GM18858 (cell line): ENCODE data around the gene IDH3B.
A peak's percentile ranks its signal among the peaks of the same experiment; 100 is the strongest.
"Not testable (repeated sequence)": the region's sequence is repeated elsewhere in the genome, so short reads cannot be mapped to it uniquely, and the experiment has no call there.

Experiments used
- ATAC-seq: cut with Tn5 transposase; IDR thresholded peaks from one replicate; pipeline ENCODE4 v1.9.1; 2021; ENCODE audit not compliant: unreplicated experiment

The IDH3B gene

DNA sequence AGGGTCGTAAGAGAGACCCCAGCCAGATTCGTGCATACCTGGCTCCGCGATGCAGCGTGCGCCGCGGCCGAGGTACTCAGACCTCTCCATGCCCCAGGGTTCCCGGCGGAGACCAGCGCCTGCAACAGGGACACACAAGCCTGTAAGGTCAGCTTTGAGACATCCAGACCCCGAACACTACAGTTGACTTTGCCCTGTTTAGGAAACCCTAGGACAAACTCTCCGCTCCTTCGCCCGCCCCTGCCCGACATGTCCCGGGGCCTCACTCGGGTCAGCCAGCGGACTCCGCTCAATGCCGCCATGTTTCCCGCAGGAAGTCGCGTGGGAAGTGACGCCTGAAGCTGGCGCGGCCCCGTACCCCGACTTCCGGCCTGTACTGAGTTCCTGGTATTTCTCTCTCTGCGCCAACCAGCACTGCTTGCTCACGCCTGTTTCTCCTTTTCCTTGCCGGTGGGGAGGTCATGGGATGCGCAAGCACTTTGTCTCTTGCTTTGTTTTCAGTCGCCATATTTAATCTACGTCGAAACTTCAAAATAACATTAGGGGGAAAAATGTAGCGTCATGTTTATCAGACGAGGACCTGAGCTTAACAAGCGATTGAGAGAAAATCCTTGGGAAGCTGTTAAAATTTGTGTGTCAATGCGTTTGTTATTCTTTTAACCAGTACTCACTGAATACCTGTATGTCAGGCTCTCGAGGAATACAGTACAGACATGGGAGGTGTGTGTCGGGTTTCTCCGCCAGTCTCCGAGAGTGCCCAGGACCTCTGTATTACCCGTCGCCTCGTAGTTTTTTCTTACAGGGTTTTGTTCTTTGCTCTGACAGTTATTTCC is at the start of gene IDH3B:
Gene IDH3B (minus strand): TSS at position 330 of the 833 bp plus-strand sequence. CDS start 28 bp downstream, at position 302.
- peak; percentile 68 for ATAC-seq

DNA sequence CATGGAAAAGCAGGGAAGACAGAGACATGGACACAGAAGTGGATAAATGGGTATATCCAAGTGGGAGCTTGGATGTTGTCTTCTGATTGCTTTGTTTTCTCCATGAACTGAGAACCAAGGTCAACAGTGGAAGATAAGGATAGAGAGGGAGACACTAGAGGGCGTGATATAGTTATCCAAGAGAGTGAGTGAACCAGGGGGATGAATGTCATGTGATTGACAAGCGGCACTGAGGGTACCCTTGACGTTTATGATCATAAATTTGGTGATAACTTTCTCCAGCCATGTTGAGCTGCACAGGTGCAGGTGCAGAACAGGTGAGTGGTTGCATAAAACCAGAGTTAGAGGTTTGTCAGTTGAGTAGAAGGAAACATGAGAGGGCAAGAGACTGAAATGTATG is 49.3 kb upstream of the IDH3B start:
- ATAC-seq = no peak

DNA sequence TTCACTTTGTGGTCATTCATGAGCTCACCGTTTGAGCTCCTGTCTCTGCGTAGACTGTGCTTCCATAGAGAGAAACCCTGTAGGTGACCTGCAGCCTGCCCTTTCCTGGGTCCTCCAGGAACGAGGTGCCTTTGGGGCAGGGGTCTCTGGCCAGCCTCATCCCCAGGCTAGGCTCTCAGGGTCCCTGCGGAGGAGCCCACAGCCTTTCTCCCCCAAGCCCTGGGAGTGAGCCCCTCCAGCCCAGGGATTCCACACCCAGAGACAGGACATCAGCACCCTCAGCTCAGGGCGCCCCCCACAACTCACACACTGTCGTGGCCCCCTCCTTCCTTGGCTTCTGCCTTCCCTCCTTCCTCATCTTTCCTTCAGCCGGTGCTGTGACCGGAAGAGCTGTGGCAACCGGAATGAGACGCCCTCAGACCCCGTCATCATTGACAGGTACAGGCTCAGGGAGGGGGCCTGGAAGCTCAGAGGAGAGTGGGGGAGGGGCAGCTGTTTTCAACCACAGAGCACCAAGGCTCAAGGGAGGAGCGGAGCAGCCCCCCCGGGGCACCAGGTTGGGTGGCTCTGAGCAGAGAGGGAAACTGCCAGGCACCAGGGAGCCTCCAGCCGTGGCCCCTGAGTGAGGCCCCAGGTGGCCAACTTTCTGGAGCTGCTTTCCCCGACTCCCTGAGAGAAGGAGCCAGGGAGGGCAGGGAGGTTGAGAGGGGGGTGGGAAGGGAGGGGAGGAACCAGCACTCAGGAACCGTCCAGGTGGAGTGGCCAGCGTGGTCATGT is 45.4 kb upstream of the IDH3B start:
- ATAC-seq = no peak

DNA sequence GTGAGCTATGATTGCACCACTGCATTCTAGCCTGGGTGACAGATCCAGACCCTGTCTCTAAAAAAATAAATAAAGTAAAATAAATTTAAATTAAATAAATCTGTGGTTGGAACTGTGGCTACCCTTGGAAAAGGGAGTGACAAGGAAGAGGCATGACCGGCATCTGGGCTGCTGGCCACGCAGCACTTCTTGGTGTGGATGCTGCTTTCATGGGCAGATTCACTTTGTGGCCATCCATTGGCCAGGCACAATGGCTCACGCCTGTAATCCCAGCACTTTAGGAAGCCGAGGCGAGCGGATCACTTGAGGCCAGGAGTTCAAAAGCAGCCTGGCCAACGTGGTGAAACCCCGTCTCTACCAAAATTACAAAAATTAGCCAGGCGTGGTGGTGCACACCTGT is 44.6 kb upstream of the IDH3B start:
- no peak for ATAC-seq

DNA sequence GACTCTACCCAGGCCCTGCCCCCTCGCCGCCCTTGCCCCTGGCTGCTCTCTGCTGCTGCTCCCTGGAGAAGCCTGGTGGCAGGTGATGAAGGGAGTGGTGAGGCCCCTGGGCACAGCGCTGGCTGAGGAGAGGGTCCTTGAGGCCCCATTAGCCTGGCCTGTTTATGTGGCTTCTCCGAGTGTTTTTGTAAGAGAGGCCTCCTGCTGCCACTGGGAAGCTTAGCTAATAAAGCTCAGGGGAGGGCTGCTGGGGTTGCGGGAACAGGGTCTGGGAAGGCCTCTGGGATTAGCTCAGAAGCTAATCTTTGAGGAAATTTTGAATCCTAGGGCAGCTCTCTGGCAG is 44.0 kb upstream of the IDH3B start:
- no peak for ATAC-seq

DNA sequence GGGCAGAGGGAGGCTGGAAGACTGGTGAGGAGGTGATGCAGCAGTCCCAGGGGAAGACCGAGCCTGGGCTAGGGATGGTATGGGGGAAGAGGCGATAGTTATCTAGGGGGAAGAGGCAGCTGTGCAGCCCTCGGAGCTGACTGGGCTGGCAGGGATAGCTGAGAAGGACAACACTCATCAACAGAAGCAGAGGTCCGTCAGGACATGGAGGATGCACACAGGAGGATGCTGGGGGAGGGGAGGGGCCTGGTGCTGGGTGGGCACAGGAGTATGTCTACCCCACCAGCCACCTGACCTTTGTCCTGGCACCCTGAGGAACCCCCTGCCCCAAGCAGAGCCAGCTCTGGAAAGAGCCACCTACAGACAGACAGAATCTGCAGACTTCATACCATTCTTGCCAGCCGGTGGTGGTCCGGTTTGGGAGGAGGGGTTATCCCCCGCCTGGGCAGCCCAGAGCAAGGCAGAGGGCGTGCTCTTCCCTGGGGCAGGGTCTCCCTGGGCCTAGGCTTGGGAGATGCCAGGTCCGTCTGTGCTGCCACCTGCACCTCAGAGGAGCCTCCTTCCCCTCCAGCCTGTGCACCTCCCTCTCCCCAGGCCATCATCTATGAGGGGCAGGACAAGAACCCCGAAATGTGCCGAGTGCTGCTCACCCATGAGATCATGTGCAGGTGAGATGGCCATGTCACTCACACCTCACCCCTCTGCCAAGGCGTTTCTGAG is 43.5 kb upstream of the IDH3B start:
- no peak for ATAC-seq

DNA sequence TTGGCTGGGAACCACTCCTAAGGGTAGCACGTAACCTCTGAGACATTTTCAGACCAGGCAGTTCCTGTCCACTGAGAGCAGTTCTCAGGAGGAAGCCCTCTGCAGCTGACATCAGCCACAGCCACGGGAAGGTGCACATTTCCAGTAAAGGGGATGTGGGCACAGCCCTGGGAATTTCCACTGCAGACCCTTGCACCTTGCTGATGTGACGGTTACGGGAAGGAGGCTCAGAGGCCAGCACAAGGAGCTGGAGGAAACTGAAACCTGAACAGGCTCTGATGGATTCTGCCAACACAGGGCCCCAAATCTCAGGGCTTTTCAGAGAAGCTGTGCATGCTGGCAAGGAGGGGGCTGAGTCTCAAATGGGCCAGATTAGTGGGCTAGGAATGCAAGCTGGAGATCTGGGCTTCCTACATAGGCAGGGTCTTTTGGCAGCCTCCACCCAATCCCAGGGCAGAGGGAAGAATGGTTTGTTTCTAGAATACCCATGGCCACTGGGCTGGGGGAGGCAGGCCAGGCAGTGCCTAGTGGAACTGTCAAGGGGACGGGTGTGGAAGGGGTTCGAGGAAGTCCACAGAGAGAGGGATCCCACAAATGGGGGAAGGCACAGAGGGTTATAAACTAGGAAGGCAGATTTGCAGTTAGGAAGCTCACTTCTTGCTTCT is 42.8 kb upstream of the IDH3B start:
- ATAC-seq = no peak

DNA sequence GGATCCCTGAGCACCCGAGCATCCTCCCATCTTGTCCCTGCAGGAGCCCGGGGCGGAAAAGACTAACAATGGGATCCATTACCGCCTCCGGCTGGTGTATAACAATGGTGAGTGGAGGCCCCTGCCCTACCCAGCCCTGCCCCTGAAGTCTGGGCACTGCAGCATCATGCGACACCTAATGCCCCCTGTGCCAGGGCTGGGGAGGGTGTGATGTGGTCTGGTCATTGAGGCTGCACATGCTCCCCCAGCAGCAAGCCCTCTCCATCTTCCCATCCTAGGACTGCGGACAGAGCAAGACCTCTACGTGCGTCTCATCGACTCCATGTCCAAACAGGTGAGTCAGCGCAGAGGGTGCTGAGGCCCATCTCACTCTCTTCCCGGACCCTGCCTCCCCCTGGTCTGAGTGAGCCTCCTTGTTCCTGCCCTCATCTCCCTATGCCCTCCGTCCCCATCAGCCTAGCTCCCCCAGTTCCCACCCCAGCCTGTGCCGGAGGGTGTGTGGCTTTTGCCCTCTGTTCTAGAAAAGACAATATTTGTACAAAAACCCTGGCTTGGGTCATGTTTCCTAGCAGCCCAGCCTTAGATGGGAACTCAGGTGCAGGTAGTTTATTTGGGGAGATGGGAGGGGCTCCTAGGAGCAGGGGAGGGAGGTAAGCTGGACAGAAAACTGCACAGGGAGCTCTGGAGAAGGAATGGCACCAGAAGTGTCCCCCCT is 42.1 kb upstream of the IDH3B start:
- no peak for ATAC-seq

DNA sequence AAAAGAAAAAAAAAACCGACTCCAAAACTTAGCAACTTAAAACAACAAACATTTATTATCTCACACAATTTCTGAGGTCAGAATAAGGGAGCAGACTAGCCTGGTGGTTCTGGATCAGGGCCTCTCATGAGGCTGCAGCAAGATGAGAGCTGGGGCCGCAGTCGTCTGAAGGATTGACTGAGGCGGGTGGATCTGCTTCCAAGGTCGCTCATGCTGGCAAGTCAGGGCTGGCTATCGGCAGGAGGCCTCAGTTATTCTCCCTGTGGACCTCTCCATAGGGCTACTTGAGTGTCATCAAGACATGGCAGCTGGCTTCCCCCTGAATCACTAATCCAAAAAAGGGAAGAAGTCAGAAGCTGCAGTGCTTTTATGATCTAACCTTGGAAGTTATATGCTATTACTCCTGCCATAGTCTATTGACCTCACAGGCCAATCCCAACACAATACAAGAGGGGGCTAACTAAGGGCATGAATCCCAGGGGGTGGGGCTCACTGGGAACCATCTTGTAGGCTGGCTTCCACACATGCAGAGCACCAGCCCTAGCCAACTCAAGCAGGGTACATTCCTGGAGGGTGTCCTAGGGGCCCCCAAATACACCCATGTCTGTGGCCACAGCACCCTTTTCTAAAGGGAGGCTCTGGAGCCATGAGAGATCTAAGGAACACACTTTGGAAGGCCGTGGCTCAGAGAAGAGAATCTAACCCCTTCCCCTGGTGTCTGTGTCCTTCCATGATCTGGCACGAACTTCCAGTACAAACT is 39.9 kb upstream of the IDH3B start:
- ATAC-seq = no peak

DNA sequence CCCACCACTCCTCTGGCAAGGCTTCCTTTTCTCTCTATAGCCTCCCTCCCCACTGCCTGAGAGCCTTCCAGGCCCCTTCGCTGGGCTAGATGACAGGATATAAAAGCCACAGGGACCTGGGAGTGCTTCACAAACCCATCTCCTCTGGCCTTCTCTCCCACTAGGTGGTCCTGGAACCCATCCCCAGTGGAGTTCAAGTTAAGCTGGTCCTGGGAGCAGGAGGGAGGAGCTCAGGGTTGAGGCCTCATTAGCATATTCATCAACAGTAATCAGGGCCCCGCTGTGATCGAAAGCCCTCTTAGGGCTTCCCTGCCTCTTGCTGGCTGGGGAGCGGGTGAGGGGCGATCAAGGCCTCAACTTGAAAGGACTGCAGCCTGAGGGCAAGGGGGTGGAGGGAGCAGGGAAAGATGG is 37.7 kb upstream of the IDH3B start:
- no peak for ATAC-seq

DNA sequence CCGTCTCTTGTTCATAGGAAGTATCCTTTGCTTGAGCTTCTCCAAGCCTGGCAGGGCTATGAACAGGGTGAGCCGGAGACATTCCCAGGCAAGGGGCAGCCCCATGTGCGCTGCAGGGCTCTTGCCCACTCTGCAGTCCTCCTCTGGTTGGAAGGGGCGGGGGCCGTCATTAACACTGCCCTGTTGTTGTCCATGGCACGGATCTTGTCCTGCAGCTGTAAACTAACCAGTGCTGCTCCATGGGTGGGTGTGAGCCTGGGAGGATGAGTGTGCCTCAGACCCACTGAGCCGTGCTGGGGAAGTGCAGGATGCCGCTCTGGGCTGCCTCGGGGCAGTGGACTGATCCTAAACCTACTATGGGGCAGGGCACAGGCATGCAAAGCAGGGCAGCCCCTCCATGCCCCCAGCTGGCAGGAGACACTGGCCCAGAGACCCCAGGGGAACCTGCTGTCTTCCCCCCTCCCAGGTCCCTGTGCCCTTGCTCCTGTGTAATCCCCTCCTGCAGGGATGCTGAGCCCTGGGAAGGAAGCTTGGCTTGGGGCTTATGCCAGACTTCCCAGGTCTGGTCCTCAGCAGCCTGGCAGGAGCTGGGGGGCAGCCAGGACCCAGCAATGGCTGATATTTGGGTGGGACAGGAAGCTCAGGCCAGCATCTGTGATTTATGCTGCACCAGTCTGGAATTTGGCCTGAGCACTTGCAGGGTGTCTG is 37.1 kb upstream of the IDH3B start:
- no peak for ATAC-seq

DNA sequence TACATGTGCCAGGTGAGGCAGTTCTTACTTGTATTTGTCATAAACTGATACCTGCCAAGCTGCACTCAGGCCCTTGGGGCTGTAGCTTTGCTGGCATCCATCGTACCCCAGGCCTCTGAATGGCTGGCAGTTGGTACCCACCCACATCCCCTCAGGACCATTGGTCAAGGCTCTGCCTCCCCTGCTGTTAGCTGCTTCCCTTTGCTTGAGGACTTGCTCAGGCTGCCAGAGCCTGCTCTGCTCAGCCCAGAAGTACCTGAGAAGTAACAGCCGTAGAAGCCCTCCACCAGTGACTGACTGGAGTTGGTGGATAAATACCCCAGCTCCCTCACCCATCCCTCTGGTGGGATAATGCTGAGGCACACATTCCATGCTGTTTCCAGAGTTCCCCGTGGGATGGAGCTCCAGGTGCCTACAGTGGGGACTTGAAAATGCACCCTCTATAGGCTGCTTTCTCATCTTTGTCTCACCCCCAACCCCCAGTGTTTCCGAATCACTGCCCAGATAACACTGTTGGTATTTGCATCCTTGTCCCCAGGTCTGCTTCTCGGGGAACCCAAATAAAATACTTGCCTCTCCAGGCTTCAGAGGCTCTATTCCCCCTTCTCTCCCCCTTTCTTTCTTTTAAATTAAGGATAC is 35.9 kb upstream of the IDH3B start:
- ATAC-seq = no peak

DNA sequence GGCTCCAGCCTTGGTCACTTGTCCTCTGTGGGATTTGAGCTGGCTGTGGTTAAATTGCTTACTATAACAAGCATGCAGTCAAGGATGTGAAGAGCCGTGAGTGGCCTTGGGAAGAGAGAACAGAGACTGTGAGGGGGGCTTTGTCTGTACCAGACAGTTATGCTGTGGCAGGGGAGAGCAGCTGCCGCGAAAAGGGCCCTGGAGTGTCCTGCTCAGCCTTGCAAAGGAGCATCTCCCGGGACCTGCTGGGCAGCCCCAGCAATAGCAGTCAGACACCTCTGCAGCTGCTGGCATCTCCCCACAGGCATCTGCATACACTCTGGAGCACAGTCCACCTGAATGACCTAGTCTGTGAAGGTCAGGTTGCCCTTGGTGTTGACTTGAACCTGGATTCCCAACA is 34.9 kb upstream of the IDH3B start:
- ATAC-seq = no peak

DNA sequence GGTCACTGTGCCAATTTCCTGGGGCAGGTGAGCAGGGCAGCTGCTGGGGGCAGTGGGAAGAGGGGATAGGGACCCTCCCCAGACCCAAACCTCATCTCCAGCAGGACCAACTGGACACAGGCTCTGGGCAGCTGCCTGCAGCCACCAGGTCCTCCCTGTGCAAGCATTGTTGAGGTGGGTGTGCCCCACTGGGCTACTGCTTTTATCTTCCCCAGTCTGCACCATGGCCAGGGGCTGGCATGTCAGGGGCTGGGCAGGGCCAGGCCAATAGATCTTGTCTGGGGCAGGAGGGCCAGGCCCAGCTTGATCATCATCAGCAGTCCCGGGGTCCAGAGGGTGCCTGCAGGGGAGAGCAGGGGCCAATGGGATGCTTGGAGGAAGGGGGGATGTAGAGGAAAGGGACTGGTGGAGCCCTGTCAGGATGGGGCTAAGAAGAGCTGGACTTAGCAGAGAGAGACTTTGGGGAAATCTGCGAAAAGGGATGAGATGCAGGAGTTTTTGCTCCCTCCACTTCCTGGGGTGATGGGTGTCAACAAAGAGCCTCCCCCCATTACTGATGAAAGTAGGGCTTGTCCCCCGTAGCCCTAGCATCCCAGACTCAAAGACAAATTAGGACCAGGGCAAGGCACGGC is 34.3 kb upstream of the IDH3B start:
- ATAC-seq = no peak

DNA sequence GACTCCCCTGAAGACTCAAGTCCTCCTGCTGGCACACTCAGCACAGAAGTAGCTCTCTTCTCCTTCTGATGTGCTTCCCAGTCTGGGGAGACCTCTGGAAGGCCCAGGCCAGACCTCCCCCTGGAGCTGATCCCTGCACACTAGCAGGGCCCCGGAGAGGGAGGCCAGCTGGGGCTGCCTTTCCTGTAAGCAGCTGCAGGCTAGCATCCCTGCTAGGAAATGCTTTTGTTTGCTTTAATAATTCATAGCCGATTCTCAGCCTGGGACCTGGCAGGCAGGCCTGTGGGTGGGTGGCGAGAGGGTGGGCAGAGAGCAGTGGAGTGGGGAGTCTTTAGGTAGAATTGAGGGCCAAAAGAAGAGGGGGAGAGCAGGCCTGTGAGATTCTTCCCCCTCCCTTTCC is 33.8 kb upstream of the IDH3B start:
- ATAC-seq = no peak

DNA sequence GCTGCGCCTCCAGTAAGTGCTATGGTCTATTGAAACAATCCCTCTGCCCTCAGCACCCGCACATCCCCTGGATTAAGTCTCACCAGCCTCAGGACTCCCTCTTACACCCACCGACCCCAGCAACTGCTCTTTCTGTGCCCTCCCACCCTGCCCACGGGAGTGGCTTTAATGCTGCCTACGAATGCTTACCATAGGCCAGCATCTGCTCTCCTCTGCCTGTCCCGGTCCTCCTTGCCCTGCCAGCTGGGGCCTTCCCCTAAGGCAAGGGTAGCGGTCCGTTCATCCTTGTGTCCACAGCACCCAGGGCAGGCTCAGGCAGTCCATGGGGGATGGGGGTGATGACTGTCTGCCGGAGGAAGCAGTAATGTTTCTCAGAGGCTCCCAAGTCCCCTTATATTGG is 32.6 kb upstream of the IDH3B start:
- ATAC-seq = no peak

DNA sequence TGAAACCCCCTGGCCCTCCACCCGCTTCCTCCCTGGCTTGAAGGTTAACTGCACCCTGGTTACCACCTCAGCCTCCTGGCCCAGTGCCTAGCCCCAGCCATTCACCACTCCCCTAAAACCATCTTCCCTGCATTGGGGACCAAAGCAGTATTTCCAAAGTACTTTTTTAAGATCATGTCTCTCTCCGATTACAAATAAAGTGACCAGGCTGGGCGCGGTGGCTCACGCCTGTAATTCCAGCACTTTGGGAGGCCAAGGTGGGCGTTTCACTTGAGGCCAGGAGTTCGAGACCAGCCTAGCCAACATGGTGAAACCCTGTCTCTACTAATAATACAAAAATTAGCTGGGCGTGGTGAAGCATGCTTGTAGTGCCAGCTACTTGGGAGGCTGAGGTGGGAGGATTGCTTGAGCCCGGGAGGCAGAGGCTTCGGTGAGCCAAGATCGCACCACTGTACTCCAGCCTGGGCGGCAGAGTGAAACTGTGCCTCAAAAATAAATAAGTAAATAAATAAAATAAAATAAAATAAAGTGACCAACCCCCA is 32.0 kb upstream of the IDH3B start:
- ATAC-seq = not testable (repeated sequence)
